SK-N-SH treated with all-trans-retinoic acid at 6 μM for 48 hours (cell line): Measurements from ENCODE around the gene SNRNP48.

Experiments used
- BACH2 ChIP-seq: fragments of 250-450 bp; sonication (Bioruptor Pico); IDR thresholded peaks from 2 replicates; pipeline ENCODE4 v1.9.0; 2021; ENCODE audit warnings: mild to moderate bottlenecking, borderline replicate concordance
- CREB5 ChIP-seq: fragments of 250-450 bp; sonication (Bioruptor Pico); IDR thresholded peaks from 2 replicates; pipeline ENCODE4 v1.5.1; 2020; ENCODE audit warnings: low read depth, mild to moderate bottlenecking, moderate library complexity
- CSDC2 ChIP-seq: fragments of 250-450 bp; sonication (Bioruptor Pico); IDR thresholded peaks from 2 replicates; pipeline ENCODE4 v1.5.0; 2020; ENCODE audit warnings: mild to moderate bottlenecking, moderate library complexity
- ISL1 ChIP-seq: fragments of 250-450 bp; sonication (Bioruptor Pico); IDR thresholded peaks from 2 replicates; pipeline ENCODE4 v2.1.2; 2022; ENCODE audit warnings: mild to moderate bottlenecking, moderate library complexity
- PATZ1 ChIP-seq: fragments of 250-450 bp; sonication (Bioruptor Pico); IDR thresholded peaks from 2 replicates; pipeline ENCODE4 v1.8.0; 2020; ENCODE audit warnings: mild to moderate bottlenecking, moderate library complexity, borderline replicate concordance
- ZNF8 ChIP-seq: fragments of 450-650 bp; formaldehyde crosslinking; IDR thresholded peaks from 2 replicates; pipeline ENCODE4 v1.5.0; 2020; ENCODE audit warnings: mild to moderate bottlenecking, moderate library complexity
- TF ChIP-seq, protein P1 (sequence below): fragments of 250-450 bp; sonication (Bioruptor Pico); IDR thresholded peaks from 2 replicates; pipeline ENCODE4 v1.5.1; 2021; ENCODE audit warnings: mild to moderate bottlenecking, moderate library complexity
- TF ChIP-seq, protein P2 (sequence below): fragments of 250-450 bp; sonication (Bioruptor Pico); IDR thresholded peaks from 2 replicates; pipeline ENCODE4 v1.8.0; 2021; ENCODE audit warnings: low read depth, mild to moderate bottlenecking, moderate library complexity, borderline replicate concordance

GRCh38 chr6:7541175-7542064 lies 48.6 kb upstream of the SNRNP48 start, which contains the start of gene DSP:
- TF ChIP-seq PATZ1 (no peak), CREB5 (CRISPR knock-in tag) (no peak), ZNF8 (CRISPR knock-in tag) (no peak), BACH2 (no peak), ISL1 (no peak), CSDC2 (CRISPR knock-in tag) (no peak)
- TF ChIP-seq, protein P1, sequence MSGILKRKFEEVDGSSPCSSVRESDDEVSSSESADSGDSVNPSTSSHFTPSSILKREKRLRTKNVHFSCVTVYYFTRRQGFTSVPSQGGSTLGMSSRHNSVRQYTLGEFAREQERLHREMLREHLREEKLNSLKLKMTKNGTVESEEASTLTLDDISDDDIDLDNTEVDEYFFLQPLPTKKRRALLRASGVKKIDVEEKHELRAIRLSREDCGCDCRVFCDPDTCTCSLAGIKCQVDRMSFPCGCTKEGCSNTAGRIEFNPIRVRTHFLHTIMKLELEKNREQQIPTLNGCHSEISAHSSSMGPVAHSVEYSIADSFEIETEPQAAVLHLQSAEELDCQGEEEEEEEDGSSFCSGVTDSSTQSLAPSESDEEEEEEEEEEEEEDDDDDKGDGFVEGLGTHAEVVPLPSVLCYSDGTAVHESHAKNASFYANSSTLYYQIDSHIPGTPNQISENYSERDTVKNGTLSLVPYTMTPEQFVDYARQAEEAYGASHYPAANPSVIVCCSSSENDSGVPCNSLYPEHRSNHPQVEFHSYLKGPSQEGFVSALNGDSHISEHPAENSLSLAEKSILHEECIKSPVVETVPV: no peak
- TF ChIP-seq, protein P2, sequence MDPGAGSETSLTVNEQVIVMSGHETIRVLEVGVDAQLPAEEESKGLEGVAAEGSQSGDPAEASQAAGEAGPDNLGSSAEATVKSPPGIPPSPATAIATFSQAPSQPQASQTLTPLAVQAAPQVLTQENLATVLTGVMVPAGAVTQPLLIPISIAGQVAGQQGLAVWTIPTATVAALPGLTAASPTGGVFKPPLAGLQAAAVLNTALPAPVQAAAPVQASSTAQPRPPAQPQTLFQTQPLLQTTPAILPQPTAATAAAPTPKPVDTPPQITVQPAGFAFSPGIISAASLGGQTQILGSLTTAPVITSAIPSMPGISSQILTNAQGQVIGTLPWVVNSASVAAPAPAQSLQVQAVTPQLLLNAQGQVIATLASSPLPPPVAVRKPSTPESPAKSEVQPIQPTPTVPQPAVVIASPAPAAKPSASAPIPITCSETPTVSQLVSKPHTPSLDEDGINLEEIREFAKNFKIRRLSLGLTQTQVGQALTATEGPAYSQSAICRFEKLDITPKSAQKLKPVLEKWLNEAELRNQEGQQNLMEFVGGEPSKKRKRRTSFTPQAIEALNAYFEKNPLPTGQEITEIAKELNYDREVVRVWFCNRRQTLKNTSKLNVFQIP (CRISPR knock-in tag): no peak
